Femur (tissue), 1 donor: ENCODE data around the gene SNAP25.

Experiments used
- DNase-seq: peaks from one replicate; pipeline ENCODE4 v3.0.0-alpha.2; 2017

SNAP25 gene

DNA sequence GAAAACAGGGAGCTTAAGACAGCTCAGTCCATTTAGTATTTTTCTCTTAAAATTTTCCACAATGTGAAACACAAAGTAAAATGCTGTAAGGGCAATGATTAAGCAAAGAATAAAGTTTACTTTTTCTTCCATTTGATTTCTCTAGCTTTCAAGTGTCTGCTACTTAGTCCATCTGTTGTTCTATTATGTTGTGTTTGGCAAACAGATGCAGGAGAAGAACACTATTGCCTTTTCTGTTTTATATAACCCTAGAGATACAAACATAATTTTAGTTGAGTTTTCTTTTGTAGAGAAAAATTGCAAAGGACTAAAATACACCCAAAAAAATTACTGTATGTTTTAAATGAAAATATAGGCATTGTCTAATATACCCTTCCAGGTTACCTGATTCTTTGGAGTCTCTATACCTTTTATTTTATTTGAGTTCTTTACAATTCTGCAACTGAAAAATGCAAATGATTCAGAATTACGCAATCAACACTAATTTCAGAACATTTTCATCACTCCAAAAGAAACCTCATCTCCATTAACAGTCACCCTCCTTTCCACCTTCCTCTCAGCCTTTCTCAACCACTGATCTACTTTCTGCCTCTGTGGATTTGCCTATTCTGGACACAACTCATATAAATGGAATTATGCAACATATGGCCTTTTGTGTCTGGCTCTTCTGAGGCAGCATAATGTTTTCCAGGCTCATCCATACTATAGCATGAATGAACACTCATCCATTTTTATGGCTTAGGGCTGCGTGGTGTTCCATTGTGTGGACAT, 118.5 kb downstream of the SNAP25 start:
- no peak for DNase-seq

GRCh38 chr20:10338426-10339180, 120.0 kb downstream of the SNAP25 start:
- no peak for DNase-seq

GRCh38 chr20:10339609-10340008, 121.0 kb downstream of the SNAP25 start:
- DNase-seq = no peak

DNA sequence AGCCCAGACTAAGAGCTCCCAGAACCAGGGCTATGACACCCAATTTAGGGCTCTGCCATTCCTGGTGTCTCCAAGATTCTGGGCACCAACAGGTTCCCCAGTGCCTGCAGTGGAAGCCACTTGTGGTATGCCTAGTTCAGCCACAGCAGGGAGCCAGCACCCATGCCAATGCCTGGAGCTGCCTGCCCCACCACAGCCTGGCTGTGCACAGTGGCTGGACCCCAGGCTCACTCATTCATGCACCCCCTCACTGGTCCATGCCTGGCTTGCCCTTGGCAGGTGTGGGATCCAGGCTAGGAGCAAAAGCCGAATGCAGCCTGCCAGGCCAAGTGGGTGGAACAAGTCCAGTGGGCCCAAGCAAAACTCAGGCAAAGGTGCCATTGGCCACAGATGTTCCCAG, 123.5 kb downstream of the SNAP25 start:
- DNase-seq = no peak

DNA sequence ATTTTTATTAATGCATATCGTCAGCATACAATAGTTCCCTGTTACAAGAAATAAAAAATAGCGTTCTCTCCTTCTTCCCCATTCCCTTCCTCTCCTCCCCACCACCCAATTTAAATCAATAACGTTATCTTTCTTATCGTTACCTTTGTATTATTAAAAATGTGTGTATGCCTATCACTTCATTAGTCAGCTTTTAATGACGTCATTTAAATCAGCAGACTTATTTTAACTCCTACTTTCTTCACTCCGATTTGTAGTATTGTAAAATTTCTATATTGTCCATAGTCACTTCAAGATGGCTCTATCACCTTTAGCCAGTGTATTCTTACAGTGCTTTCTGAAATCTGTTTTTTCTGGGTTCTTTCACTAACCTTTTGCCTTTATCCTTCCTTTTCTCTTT, 126.3 kb downstream of the SNAP25 start:
- no peak for DNase-seq

- DNase-seq = no peak
These were observed 128.7 kb downstream of the SNAP25 start for GRCh38 chr20:10347086-10347880.

DNA sequence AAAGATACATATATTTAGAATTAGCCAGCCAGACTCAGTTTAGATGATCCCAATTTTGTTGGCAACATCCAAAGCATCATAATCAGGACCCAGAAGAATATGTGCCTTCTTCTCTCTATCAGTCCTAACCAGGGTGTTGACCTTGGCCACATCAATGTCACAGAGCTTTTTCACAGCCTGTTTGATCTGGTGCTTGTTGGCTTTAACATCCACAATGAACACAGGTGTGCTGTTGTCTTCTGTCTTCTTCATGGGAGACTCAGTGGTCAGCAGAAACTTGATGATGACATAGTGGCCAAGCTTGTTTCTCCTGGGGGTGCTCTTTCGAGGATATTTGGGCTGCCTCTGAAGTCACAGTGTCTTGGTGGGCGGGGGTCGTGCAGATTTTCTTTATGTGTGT, 130.5 kb downstream of the SNAP25 start:
- no peak for DNase-seq

DNA sequence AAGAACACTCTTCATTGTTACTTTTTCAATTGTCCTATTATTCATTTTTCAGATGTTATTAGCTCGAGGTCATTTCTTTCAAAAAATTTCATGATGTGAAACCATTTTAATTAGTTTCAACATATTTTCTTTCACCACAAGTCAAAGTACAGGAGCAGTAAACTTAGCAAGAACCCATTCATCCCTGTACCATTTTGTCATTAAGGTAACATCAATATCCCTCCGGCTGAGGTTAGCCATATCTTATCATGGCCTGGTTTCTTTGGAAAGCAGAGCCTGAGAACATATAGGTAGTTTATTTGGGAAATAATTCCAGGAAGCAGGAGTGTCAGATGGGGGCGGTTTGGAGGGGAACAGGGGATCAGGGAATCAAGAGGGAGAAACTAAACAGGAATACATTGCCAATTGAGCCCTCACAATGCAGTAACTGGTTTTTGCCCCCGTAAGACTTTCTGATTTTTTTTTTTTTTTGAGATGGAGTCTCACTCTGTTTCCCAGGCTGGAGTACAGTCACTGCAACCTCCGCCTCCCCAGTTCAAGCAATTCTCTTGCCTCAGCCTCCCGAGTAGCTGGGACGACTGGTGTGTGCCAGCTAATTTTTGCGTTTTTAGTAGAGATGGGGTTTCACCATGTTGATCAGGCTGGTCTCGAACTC, 131.7 kb downstream of the SNAP25 start:
- no peak for DNase-seq

GRCh38 chr20:10352934-10353824, 134.5 kb downstream of the SNAP25 start:
- DNase-seq = no peak

GRCh38 chr20:10356628-10357027, 138.0 kb downstream of the SNAP25 start:
- DNase-seq = no peak
